Measurements from ENCODE around the gene SLC19A1.

DNA sequence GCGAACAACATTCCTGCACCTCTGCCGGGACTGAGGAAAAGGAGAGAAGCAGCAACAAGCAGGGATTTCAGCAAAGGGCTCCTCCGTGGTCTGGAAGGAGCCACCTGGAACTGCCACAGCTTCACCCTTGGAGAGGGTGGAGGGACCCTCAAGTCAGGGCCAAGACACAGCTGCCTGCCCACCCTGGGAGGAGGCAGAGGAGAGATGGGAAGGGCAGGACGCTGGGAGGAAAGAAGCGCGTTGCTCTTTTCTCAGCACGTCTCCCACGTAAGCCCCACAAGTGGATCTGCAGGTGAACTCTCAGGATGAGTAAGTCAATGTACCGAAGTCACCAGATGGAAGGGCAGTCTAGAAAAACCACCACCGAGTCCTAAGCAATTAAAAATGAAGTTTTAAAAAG lies 39.6 kb downstream of the SLC19A1 start:
- TF ChIP-seq POLR2AphosphoS5 (IDR thresholded peaks at IDR 0.05) = no peak
- TF ChIP-seq, protein P1, sequence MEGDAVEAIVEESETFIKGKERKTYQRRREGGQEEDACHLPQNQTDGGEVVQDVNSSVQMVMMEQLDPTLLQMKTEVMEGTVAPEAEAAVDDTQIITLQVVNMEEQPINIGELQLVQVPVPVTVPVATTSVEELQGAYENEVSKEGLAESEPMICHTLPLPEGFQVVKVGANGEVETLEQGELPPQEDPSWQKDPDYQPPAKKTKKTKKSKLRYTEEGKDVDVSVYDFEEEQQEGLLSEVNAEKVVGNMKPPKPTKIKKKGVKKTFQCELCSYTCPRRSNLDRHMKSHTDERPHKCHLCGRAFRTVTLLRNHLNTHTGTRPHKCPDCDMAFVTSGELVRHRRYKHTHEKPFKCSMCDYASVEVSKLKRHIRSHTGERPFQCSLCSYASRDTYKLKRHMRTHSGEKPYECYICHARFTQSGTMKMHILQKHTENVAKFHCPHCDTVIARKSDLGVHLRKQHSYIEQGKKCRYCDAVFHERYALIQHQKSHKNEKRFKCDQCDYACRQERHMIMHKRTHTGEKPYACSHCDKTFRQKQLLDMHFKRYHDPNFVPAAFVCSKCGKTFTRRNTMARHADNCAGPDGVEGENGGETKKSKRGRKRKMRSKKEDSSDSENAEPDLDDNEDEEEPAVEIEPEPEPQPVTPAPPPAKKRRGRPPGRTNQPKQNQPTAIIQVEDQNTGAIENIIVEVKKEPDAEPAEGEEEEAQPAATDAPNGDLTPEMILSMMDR (IDR thresholded peaks at IDR 0.05) = no peak
- no peak for TF ChIP-seq POLR2A (IDR thresholded peaks at IDR 0.05)
